Measurements from ENCODE around the gene TULP1. TPM values are rescaled to one million over a fixed set of nuclear protein-coding genes. Genes with fewer than 3 reads are reported as not detected.

The TULP1 gene
- total and polyA plus RNA-seq, 2 of the 13 experiments (the other 11 are each of a cell fraction or from before 2014, with no cell fraction given) = not detected

DNA sequence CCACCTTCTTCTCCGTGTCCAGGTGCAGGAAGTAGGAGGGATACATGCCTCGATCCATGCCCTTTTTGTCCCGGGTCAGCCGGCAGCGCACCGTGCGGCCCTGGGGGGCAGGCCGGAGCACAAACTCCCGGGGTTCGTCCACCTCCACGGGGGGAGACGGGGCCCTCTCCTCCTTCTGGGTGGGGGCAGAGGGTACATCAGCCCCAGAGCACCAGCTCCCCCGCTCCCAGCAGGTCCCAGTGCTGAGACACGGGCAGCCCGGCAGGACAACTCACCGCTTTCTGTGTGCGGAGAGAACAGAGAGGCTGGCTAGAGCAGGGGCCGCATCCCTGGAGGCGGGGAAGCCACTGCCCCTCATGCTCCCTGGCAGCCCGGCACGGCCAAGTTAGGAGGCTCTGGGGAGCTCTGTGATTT is 6.7 kb downstream of the TULP1 start (continued):
- TF ChIP-seq, protein P1, sequence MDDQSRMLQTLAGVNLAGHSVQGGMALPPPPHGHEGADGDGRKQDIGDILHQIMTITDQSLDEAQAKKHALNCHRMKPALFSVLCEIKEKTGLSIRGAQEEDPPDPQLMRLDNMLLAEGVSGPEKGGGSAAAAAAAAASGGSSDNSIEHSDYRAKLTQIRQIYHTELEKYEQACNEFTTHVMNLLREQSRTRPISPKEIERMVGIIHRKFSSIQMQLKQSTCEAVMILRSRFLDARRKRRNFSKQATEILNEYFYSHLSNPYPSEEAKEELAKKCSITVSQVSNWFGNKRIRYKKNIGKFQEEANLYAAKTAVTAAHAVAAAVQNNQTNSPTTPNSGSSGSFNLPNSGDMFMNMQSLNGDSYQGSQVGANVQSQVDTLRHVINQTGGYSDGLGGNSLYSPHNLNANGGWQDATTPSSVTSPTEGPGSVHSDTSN (CRISPR knock-in tag; IDR thresholded peaks at IDR 0.05; ENCODE audit: borderline replicate concordance) = no peak
- TF ChIP-seq HNRNPLL (IDR thresholded peaks at IDR 0.05; ENCODE audit: low read depth, low read length, poor library complexity, severe bottlenecking) = peak; percentile 40
- no peak for TF ChIP-seq ZNF251 (CRISPR knock-in tag; IDR thresholded peaks at IDR 0.05)
- TF ChIP-seq ZNF839 (CRISPR knock-in tag; IDR thresholded peaks at IDR 0.05; ENCODE audit: borderline replicate concordance) = no peak
- no peak for TF ChIP-seq ZNF773 (CRISPR knock-in tag; IDR thresholded peaks at IDR 0.05; ENCODE audit: borderline replicate concordance)
- no peak for TF ChIP-seq ZZZ3 (CRISPR knock-in tag; IDR thresholded peaks at IDR 0.05; ENCODE audit: borderline replicate concordance)
- 0 out of 2 replicates have a peak, but pooled peaks have one; percentile 30 for TF ChIP-seq MXD1 (CRISPR knock-in tag; IDR thresholded peaks at IDR 0.05)
- TF ChIP-seq TMF1 (CRISPR knock-in tag; IDR thresholded peaks at IDR 0.05; ENCODE audit: low read depth) = no peak
- TF ChIP-seq ZBTB38 (CRISPR knock-in tag; IDR thresholded peaks at IDR 0.05) = no peak
- TF ChIP-seq, protein P2, sequence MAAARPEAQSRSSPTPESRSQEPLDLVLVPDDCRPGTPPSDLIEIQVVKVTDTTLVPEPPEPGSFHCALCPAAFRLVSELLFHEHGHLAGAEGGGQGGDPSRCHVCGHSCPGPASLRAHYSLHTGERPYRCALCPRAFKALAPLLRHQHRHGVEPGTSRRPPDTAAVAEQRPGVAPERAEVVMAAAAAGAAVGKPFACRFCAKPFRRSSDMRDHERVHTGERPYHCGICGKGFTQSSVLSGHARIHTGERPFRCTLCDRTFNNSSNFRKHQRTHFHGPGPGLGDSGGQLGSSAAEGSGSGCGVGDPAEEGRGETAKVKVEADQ (CRISPR knock-in tag; IDR thresholded peaks at IDR 0.05; ENCODE audit: borderline replicate concordance) = no peak
- no peak for TF ChIP-seq KIAA2018 (CRISPR knock-in tag; IDR thresholded peaks at IDR 0.05; ENCODE audit: borderline replicate concordance)
- TF ChIP-seq, protein P3, sequence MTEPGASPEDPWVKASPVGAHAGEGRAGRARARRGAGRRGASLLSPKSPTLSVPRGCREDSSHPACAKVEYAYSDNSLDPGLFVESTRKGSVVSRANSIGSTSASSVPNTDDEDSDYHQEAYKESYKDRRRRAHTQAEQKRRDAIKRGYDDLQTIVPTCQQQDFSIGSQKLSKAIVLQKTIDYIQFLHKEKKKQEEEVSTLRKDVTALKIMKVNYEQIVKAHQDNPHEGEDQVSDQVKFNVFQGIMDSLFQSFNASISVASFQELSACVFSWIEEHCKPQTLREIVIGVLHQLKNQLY (CRISPR knock-in tag; IDR thresholded peaks at IDR 0.05) = no peak
- no peak for TF ChIP-seq ZEB1 (IDR thresholded peaks at IDR 0.05; ENCODE audit: insufficient replicate concordance, low read depth)
- TF ChIP-seq, protein P4, sequence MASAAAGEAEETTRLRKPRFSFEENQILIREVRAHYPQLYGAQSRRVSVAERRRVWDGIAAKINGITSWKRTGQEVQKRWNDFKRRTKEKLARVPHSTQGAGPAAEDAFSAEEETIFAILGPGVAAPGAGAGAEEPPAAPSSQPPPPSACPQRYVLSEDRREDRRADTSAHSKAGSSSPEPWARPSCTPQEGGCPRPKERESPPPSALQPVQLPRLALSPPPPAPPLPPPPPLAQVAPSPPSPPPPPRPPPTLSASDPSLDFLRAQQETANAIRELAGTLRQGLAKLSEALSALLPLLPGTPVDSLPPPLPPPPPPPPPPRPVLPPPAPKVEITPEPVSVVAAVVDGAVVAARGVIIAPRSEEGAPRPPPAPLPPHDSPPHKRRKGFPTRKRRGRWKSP (CRISPR knock-in tag; IDR thresholded peaks at IDR 0.05) = no peak
- peak; percentile 60 for TF ChIP-seq AGO1 (IDR thresholded peaks at IDR 0.05; ENCODE audit: low read depth, low read length, poor library complexity, severe bottlenecking)
- TF ChIP-seq ZNF430 (CRISPR knock-in tag; IDR thresholded peaks at IDR 0.05) = 0 out of 2 replicates have a peak, but pooled peaks have one; percentile 40
- no peak for TF ChIP-seq ELF1 (CRISPR knock-in tag; IDR thresholded peaks at IDR 0.05)
